ENCODE data around the gene CCSER2. TPM values are rescaled to one million over a fixed set of nuclear protein-coding genes. Genes with fewer than 3 reads are reported as not detected.

The CCSER2 gene
- total and polyA plus RNA-seq, 2 donors (not counting 1 experiment from before 2014, with no cell fraction given): 6.0 to 45.9 TPM

- H3K79me2 ChIP-seq (ENCODE audit: control insufficient read depth, insufficient read depth, low read length): no peaks in the 10 kb centered on the region
- no peak overlapping the region for H2AFZ ChIP-seq (ENCODE audit: insufficient read depth, low read depth, low read length, poor library complexity, severe bottlenecking)
- Mint-ChIP-seq H3K9me3 (ENCODE audit: insufficient read depth) (no peaks in the 10 kb centered on the region), H3K27ac (no peak overlapping the region), H3K27me3 (no peaks in the 10 kb centered on the region), H3K4me1 (no peaks in the 10 kb centered on the region), H3K4me3 (no peak overlapping the region)
- no peaks in the 10 kb centered on the region for H3K36me3 ChIP-seq (replicated peaks in 1 of 2; ENCODE audit: control extremely low read depth in 1 of 2, control insufficient read depth in 1 of 2, extremely low read depth in 1 of 2, insufficient read depth in 2 of 2, low read length in 1 of 2)
- no peak overlapping the region for H3K4me2 ChIP-seq (replicated peaks; ENCODE audit: low read depth, low read length, poor library complexity, severe bottlenecking)
- no peaks in the 10 kb centered on the region for H3K27me3 ChIP-seq (replicated peaks in 1 of 4; ENCODE audit: control extremely low read depth in 1 of 4, control insufficient read depth in 3 of 4, insufficient read depth in 4 of 4, low read length in 3 of 4)
- H3K27ac ChIP-seq (ENCODE audit: low read length in 2 of 2): no peak overlapping the region
- ATAC-seq (ENCODE audit: low read depth): no peak
- CTCF ChIA-PET: interaction anchor here (0.6 kb wide), 1 partner anchor 8 kb away, joined by 3 read pairs; no protein-coding TSS in a partner anchor
- H3K4me3 ChIP-seq (ENCODE audit: control extremely low read depth in 1 of 5, extremely low read depth in 1 of 5, insufficient read depth in 1 of 5, low read depth in 2 of 5, low read length in 4 of 5): no peak overlapping the region
- H4K20me1 ChIP-seq (ENCODE audit: control insufficient read depth, insufficient read depth, low read length, poor library complexity, severe bottlenecking): no peaks in the 10 kb centered on the region
- no peak for TF ChIP-seq EZH2 (IDR thresholded peaks at IDR 0.05; ENCODE audit: borderline replicate concordance, insufficient read depth, low read depth, low read length, poor library complexity, severe bottlenecking)
- TF ChIP-seq, protein P1, sequence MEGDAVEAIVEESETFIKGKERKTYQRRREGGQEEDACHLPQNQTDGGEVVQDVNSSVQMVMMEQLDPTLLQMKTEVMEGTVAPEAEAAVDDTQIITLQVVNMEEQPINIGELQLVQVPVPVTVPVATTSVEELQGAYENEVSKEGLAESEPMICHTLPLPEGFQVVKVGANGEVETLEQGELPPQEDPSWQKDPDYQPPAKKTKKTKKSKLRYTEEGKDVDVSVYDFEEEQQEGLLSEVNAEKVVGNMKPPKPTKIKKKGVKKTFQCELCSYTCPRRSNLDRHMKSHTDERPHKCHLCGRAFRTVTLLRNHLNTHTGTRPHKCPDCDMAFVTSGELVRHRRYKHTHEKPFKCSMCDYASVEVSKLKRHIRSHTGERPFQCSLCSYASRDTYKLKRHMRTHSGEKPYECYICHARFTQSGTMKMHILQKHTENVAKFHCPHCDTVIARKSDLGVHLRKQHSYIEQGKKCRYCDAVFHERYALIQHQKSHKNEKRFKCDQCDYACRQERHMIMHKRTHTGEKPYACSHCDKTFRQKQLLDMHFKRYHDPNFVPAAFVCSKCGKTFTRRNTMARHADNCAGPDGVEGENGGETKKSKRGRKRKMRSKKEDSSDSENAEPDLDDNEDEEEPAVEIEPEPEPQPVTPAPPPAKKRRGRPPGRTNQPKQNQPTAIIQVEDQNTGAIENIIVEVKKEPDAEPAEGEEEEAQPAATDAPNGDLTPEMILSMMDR (IDR thresholded peaks at IDR 0.05): no peak
- no peaks in the 10 kb centered on the region for H3K4me1 ChIP-seq (ENCODE audit: control insufficient read depth in 2 of 2, insufficient read depth in 2 of 2, low read length in 2 of 2)
- intact Hi-C loops (cut with micrococcal nuclease): no loop called here
- WGBS (ENCODE audit: insufficient coverage): no CpG with 5 or more reads among the region's 2 CpGs
- H3K9me3 ChIP-seq (ENCODE audit: control extremely low read depth in 1 of 3, control insufficient read depth in 2 of 3, insufficient read depth in 1 of 3, low read length in 2 of 3): peaks cover 0 to 4% (median 0%) of the 10 kb centered on the region in 3 donors
- DNase-seq: no peak
- POLR2A ChIA-PET: no interaction called here
- no peak overlapping the region for H3K9ac ChIP-seq (ENCODE audit: low read length)
These were observed 165.0 kb downstream of the CCSER2 start for GRCh38 chr10:84493361-84493760.

GRCh38 chr10:84493951-84494848 lies 165.8 kb downstream of the CCSER2 start:
- DNase-seq (no peak), ATAC-seq (ENCODE audit: low read depth) (no peak)
- Histone ChIP-seq H3K4me1 (ENCODE audit: control insufficient read depth in 2 of 2, insufficient read depth in 2 of 2, low read length in 2 of 2) (no peaks in the 10 kb centered on the region), H3K79me2 (ENCODE audit: control insufficient read depth, insufficient read depth, low read length) (no peaks in the 10 kb centered on the region), H3K4me3 (ENCODE audit: control extremely low read depth in 1 of 5, extremely low read depth in 1 of 5, insufficient read depth in 1 of 5, low read depth in 2 of 5, low read length in 4 of 5) (no peak overlapping the region), H3K9ac (ENCODE audit: low read length) (no peak overlapping the region), H3K9me3 (ENCODE audit: control extremely low read depth in 1 of 3, control insufficient read depth in 2 of 3, insufficient read depth in 1 of 3, low read length in 2 of 3) (peaks cover 0 to 4% (median 0%) of the 10 kb centered on the region in 3 donors), H3K4me2 (replicated peaks; ENCODE audit: low read depth, low read length, poor library complexity, severe bottlenecking) (no peak overlapping the region), H3K27me3 (replicated peaks in 1 of 4; ENCODE audit: control extremely low read depth in 1 of 4, control insufficient read depth in 3 of 4, insufficient read depth in 4 of 4, low read length in 3 of 4) (no peaks in the 10 kb centered on the region), H3K27ac (ENCODE audit: low read length in 2 of 2) (no peak overlapping the region), H3K36me3 (replicated peaks in 1 of 2; ENCODE audit: control extremely low read depth in 1 of 2, control insufficient read depth in 1 of 2, extremely low read depth in 1 of 2, insufficient read depth in 2 of 2, low read length in 1 of 2) (no peaks in the 10 kb centered on the region), H2AFZ (ENCODE audit: insufficient read depth, low read depth, low read length, poor library complexity, severe bottlenecking) (no peak overlapping the region), H4K20me1 (ENCODE audit: control insufficient read depth, insufficient read depth, low read length, poor library complexity, severe bottlenecking) (no peaks in the 10 kb centered on the region)
- no peaks in the 10 kb centered on the region for H3K4me1 Mint-ChIP-seq
- WGBS (ENCODE audit: insufficient coverage): 95% methylated on average over 8 of the region's 9 CpGs
- H3K4me3 Mint-ChIP-seq: no peak overlapping the region
- no peak overlapping the region for H3K27ac Mint-ChIP-seq
- ChIA-PET CTCF (interaction anchor here (0.6 to 1.3 kb wide), 3 partner anchors 8 to 416 kb away, joined by 3 read pairs; no protein-coding TSS in a partner anchor), POLR2A (no interaction called here)
- intact Hi-C loops (cut with micrococcal nuclease): no loop called here
- no peaks in the 10 kb centered on the region for H3K27me3 Mint-ChIP-seq
- no peaks in the 10 kb centered on the region for H3K9me3 Mint-ChIP-seq (ENCODE audit: insufficient read depth)
- no peak for TF ChIP-seq EZH2 (IDR thresholded peaks at IDR 0.05; ENCODE audit: borderline replicate concordance, insufficient read depth, low read depth, low read length, poor library complexity, severe bottlenecking)
- TF ChIP-seq, protein P1 (IDR thresholded peaks at IDR 0.05): no peak
